Fibroblast of mammary gland (primary cell): ENCODE measurements around the gene MR1.

Experiments
- DNase-seq: peaks from one replicate; pipeline ENCODE4 v3.0.0-alpha.2; 2010; ENCODE audit warnings: low read depth
- H3K4me3 ChIP-seq: 2 replicates; pipeline ENCODE4 v1.5.1; 2011; ENCODE audit warnings: low read depth, mild to moderate bottlenecking, low read length, moderate library complexity; ENCODE audit not compliant: control insufficient read depth
- CTCF ChIP-seq: conservative IDR thresholded peaks from 2 replicates; pipeline ENCODE4 v1.5.1; 2011; ENCODE audit warnings: low read depth, low read length, inconsistent platforms; ENCODE audit not compliant: control insufficient read depth, insufficient read depth

MR1 gene

GRCh38 chr1:181033799-181034451 is at the start of gene MR1:
TSS of gene MR1 (plus strand) at chr1:181033983. CDS start at chr1:181034008, 25 bp downstream.
- peak; percentile 90 for DNase-seq

DNA sequence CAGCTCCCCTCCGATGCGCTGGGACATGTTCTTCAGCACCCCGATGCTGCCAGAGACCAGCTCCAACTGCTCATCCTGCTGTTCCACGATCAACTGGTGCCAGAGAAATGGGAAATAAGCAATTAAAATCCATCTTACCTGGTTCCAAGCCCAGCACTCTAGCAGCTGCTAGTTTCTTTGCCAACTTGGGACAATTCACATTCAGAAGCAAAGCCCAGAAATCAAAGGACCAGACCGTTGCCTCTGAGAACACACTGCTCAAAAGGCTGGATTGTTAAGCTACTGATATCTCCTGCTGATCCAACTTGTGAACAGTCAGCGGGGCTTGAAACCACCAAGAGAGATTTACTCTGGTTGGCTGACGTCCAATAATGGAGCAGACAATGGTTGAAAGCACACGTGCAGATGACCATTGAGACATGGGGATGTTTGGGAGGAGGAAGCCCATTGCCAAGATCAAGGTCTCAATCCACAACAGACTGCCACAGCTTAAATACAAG is 45.5 kb upstream of the MR1 start:
- DNase-seq = no peak
- no peak overlapping the region for H3K4me3 ChIP-seq
- TF ChIP-seq CTCF = no peak

More at GRCh38 chr1:181033799-181034451, at the start of gene MR1:
- peak within 1 kb of the TSS; percentile 41 for H3K4me3 ChIP-seq
- no peak for TF ChIP-seq CTCF

DNA sequence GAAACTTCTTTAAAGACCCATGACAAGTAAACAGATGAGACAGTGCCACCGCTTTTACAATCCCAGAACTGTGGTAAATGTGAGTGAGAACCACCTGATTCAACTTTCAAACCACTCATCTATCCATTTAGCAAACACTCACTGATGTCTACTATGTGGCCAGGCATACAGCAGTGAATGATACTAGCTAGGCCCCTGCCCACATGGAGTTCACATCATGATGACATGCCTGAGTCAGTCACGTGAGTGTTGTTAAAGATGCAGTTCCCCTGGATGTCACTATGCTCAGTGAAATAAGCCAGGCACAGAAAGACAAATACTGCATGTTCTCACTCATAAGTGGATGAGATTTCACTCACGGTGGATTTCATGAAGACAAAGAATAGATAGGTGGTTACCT is 39.5 kb upstream of the MR1 start:
- H3K4me3 ChIP-seq = no peak overlapping the region
- peak; percentile 35 for DNase-seq
- no peak for TF ChIP-seq CTCF

DNA sequence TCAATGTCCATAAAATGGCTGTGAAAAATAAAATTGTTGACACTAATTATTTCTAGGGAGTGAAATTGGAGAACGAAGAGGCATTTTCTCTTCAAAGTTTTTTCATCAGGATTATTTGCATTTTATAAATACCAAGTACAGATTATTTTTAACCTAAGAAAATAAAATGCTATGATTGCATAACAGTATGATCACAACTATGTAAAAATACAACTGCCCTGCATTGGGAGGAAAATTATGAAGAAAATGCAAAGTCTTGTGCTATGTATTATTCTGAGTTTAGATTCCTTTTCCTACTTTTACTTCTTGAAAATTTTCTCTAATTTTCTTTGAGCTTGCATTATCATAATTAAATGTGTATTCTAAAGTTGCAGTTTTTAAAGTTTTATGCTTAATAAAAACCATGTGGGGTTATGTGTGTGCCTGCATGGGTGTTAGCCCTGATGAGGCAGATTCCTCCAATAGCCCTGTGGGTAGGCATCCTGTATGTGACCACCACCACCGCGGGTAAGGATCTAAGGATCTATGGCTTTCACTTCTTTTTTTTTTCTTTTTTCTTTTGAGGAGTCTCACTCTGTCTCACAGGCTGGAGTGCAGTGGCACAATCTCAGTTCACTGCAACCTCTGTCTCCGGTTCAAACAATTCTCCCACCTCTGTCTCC is 35.8 kb upstream of the MR1 start:
- DNase-seq = no peak

GRCh38 chr1:181001091-181001780 is 32.5 kb upstream of the MR1 start:
- DNase-seq = no peak
- no peak overlapping the region for H3K4me3 ChIP-seq
- TF ChIP-seq CTCF = no peak

More for the DNA sequence above, 35.8 kb upstream of the MR1 start:
- no peak for TF ChIP-seq CTCF
- H3K4me3 ChIP-seq = no peak overlapping the region

DNA sequence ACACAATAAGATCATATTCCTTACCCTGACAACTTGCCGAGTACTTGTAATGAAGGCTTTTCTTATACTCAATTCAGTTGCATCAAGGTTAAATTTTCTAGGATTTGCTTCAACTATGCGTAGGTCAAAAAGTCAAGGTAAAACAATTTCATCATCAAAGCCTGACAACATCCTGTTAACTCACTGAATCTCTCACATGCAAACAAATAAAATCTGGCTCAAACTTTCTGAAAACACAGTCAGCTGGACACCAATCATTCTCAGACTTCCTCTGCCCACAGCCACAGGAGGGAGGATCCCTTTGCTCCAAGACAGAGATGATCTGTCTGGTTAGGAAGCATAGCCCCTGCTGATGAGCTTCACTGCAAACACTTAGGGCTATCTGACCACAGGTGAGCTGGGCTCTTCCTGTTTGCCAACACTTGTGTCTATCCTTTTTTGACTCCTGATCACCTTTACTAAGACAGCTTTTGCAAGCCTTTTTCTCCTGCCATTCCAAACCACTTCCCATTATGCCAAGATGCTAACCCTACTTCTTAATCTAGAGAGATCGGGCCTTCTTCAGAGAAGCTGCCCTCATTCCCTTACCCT is 31.1 kb upstream of the MR1 start:
- DNase-seq = no peak
- no peak overlapping the region for H3K4me3 ChIP-seq
- no peak for TF ChIP-seq CTCF
